Right lobe of liver (tissue), 4 donors: ENCODE data around the gene WNK4.

Experiments
- CTCF ChIP-seq, 4 donors: fragments of 200-600 bp in 3 of 4; fragments of 450-650 bp in 1 of 4; IDR thresholded peaks; one replicate each; pipeline versions ENCODE4 v1.5.1 to v1.8.0; 2016 to 2022; ENCODE audit warnings: antibody characterized with exemption in 4 of 4, mild to moderate bottlenecking in 2 of 4
- POLR2A ChIP-seq: fragments of 450-650 bp; IDR thresholded peaks from one replicate; pipeline ENCODE4 v1.6.1; 2017; ENCODE audit warnings: antibody characterized with exemption, mild to moderate bottlenecking
- donor health status: DM: no; HTN: no; CAD: no.
- donor health status: DM: no; HTN: no; CAD: no.
- donor health status: DM: no; HTN: yes; CAD: no.

DNA sequence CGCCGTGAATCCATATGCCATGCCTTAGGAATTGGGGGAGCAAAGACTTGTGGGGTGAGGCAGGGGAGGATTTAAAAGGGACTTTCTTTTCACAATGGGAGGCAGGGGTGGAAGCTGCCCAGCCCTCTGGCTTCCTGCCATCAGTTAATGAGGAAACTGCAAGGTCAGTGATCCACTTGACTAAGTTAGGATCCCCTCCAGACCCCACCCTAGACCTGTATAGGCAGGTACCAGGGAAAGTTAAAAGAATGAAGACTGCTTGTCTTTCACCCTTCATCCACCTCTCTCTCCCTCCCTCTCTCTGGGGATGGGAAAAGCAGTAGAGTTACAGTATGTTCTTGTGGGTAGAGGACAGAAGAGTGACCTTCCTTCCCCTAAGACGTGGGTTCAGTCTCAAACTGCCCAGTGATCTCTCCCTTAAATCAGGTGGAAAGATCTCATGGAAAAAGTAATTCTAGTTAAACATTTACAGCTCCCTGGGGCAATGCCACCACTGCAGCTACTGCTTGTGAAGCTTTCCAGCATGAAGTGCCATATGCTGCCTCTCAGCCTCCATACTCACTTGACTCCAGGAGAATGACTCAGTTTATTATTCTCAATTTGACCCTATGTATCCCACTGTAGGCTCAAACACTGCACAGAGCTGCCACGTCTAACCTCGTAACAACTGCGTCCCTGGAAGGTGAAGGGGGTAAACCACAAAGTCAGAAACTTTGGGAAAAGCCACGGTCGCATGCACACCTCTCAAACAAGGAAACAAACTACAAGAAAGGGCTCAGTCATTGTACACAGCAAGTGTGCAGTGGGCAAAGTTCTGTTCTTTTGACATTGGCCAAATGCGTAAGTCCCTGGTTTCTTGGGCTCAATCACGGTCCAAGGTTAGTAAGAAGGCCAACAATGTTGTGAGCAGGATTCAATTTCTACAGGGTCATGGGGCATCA, 16.9 kb downstream of the WNK4 start:
- TF ChIP-seq POLR2A (peak; percentile 79), CTCF (IDR thresholded peaks at IDR 0.05) (no peak)
